CD4-positive, alpha-beta T cell treated with Interleukin-10 for 1 hour (primary cell): ENCODE results near the gene DNAAF3.

Experiments used
- DNase-seq: peaks from one replicate; pipeline ENCODE4 v3.0.0-alpha.2; 2020

DNAAF3 gene

DNA sequence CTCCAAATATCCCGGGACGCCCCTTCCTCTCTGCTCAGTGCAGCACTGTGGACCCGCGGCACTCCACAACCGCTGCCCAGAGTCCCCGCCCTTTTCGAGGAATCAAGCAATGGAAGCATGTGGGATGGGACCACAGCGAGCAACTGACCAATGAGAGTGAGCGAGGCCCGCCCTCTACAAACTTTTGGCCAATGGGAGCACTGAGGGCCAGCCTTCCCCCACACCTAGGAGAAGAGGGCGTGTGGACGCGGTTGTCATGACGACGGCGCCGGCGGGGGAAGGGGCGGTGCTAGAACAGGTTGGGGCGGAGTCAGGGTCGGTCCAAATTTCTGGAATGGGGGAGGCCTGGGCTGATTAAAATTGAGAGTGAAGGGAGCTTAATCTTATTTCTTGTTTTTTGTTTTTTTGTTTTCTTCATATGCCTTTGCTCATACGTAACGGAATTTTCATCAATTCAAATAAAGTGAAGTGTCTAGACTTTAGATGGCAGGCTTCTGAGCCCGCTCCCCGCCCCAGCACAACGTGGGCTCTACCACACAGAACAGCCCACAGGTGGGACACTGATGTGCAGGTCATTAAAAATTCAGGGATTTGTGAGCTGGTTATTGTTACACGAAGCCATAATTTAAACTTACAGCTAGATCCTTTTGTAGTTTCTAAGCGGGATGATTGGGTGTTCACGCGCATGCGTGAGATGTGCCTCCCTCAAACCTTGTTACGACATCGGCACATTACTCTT, at the start of gene DNAAF3:
Gene DNAAF3 (minus strand): TSS at position 84 of the 739 bp plus-strand sequence. CDS start 200 bp downstream, outside the sequence.
- peak; percentile 81 for DNase-seq

GRCh38 chr19:55213547-55213946, 47.1 kb upstream of the DNAAF3 start:
- no peak for DNase-seq

DNA sequence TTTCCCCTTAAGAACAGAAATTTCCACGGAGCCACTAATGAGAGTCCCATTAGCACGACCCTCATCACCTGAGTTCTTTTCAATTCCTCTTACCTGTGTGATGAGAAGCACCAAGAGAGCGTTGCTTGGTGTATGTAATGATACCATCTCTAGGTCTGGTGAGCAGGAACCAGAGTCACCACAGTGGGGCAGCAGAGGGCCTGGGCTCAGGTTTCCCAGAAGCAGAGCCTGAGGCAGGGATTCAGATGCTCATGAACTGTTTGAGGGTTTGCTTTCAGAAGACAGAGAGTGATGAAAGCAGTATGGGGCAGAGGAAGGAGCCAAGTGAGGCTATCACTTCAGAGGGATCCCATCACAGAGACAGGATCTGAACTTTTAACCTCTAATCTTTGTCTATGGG, 46.0 kb upstream of the DNAAF3 start:
- peak; percentile 44 for DNase-seq

DNA sequence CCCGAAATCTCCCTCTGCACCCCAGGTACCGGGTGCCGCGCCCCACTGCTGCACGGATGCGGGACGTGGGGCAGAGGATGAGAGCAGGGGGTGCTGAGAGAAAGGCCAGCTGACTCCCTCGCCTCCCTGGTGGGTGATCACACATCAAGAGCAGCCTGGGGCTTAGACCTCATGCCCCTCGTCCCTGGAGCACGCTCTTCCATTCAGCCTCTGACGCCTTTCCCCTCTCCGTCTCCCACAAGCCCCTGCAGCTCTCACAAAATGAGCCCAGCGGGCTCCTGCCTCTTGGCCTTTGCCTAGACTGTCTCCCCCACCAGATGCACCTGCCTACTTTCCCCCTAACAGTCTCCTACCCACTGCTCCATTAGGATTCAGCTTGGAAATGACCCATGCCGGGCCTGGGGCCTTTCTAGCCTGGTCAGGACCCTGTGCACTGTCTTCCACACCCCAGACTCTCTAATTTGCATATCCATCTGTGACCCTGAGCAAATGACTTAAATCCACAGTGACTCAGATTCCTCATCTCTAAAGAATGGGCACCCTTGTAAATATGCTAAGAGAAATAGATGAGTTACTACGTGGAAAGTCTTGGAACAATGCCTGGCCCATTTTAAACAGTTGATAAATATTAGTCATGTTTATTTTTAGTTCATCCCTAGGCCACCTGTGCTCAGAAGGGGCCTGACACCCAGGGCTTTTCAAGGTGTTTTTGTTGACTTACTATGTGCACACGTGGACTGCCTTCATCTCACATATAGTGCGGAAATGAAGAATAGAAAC, 43.5 kb upstream of the DNAAF3 start:
- no peak for DNase-seq

DNA sequence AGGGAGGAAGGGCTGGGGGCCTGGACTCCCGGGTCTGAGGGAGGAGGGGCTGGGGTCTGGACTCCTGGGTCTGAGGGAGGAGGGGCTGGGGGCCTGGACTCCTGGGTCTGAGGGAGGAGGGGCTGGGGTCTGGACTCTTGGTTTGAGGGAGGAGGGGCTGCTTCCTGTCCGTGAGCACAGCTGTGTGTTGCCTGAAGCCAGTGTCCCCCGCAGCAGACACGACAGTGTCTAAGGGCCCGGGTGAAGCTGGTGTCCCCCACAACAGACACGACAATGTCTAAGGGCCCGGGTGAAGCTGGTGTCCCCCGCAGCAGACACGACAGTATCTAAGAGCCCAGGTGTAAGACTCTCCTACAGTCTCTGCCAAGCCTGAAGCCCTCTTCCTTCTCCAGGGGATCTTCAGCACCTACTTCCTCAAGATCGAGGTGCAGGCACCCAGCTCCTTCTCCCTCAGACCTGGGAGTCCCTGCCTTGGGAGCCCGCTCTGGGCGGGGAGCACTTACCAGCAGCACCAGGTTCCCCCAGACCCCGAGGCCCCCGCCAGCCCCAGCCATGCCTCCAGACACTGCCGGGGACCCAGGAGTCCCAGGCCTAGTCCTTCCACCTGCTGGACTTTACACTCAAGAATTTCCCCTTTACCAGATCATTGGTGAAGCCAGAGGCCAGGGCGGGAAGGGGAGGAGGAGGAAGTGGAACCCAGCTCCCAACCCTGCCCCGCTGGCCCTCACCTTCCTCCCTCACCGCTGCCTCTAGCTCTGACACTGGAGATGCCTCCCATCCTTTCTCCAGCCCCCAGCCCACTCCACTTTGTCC, 42.7 kb upstream of the DNAAF3 start, which contains the start of gene PTPRH:
Gene PTPRH (minus strand): TSS at position 622 of the 813 bp plus-strand sequence. CDS start 68 bp downstream, at position 554.
- DNase-seq = no peak

DNA sequence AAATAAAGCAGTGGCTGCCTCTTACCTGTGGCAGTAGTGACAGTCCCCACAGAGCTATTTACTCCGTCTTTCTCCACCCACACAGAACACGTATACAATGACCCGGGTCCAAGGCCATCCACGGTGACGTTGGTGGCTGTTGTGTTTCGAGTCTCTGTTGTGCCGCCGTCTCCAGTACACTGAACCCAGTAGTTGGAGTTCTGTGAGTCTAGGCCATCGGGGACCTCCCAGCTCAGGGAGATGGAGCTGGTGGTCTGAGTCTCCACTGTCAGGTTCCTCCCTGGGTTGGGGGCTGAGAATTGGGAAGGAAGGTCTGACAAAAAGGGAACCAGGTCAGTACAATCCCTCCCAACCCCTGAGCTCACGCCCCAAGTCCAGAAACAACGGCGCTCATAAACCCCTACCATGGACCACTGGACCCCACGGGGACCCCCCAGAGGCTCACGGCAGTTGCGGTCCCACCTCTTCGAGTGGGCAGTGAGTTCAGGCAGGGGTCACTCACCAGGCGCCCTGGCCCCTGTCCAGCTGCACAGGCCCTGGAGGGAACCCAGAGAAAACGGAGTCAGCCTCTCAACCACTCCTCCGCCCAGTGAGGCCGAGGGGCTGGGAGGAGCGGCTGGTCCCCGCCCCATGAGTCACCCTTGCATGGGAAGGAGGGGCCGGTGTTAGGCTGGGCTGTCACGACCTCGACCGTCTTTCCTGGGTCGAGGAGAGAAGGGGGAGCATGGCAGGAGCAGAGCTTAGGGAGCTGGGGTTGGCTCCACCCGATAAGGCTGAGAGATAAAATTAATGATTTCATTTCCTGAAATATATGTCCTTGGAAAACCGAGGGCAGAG, 40.5 kb upstream of the DNAAF3 start:
- no peak for DNase-seq

DNA sequence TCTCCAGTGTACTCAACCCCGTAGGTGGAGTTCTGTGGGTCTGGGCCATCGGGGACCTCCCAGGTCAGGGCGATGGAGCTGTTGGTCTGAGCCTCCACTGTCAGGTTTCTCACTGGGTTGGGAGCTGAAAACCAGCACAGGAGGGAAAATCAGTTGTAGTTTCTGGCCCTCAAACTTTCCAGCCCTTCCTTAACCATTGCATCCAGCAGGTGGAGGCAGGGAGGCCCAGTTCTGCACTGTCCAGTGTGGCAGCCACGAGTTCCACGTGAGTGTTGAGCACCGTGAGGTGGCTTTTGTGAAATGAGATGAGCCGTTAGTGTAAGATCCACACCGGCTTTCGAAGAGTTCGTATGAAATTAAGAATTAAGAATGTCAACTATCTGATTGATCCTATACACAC, 35.8 kb upstream of the DNAAF3 start:
- DNase-seq = peak; percentile 25

DNA sequence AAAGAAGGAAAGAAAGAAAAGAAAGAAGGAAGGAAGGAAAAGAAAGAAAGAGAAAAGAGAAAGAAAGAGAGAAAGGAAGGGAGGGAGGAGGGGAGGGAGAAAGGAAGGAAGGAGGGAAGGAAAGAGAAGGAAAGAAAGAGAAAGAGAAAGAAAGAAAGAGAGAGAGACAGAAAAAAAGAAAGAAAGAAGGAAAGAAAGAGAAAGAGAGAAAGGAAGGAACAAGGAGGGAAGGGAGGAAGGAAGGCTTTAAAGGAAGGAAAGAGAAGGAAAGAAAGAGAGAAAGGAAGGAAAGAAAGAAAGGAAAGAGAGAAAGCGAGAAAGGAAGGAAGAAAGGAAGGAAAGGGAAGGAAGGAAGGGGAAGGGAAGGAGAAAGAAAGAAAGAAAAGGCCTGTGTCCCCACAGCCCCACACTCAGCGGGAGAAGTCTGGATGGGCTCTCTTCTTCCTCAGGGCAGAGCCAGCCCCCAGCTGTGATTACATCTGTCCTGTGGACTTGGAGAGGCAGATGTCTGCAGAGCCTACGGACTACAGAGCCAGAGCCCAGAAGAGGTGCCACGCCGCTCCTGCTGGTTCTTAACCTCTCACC, 33.3 kb upstream of the DNAAF3 start:
- no peak for DNase-seq

DNA sequence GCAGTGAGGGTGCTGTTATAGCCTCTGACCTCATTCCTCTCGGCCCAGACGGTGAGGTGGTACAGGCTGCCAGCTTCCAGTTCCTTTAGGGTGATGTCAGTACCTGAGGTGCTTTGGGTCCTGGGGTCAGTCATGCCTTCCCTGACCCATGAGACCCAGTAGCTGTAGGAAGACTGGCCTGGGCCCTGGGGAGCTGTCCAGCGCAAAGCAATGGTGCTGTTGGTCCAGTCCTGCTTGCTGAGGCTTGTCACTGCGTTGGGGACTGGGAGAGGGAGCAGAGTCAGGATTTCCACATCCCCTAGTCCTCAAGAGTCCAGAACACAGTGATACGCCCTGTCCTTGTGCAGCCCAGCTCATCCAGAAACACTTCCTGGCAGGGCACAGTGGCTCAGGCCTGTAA, 32.2 kb upstream of the DNAAF3 start:
- no peak for DNase-seq

GRCh38 chr19:55197528-55197927, 31.1 kb upstream of the DNAAF3 start:
- DNase-seq = no peak

DNA sequence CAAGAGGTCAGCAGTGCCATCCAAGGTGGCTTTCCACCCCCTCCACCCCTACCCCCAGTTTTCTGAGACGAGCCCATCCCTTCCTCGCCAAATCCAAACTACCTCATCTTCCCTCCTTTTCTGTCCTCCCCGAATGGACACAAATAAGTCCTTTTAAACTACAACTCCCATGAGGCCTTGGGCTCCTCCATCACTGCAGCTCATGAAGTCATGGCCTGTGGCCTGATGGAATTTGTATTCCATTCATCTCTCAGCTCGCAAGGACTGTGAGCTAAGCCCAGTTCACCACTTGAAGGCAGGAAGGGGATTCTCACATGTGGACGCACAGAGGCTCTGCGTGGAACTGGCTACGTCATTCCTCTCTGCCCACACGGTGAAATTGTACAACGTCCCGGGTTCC, 30.4 kb upstream of the DNAAF3 start:
- no peak for DNase-seq

GRCh38 chr19:55193481-55193880, 27.1 kb upstream of the DNAAF3 start:
- no peak for DNase-seq

GRCh38 chr19:55189403-55189835, 23.0 kb upstream of the DNAAF3 start:
- no peak for DNase-seq

DNA sequence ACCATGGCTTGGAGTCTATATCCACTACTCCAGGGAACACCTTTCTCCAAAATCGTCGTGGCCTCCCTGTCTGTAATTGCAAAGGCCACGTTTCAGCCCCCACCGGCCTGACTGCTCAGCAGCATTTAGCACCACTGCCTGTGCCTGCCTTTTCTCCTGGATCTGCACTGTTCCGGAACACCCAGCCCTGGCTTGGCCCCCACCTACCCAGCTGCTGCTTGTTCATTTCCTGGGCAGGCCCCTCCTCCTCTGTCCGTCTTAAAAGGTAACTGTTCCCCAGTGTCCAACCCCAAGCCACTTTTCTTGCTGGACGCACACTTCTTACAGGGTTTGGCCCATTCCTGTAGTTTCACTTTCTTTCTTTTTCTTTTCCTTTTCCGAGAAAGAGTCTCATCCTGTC, 22.2 kb upstream of the DNAAF3 start:
- DNase-seq = no peak

GRCh38 chr19:55186080-55186479, 19.7 kb upstream of the DNAAF3 start:
- DNase-seq = no peak

DNA sequence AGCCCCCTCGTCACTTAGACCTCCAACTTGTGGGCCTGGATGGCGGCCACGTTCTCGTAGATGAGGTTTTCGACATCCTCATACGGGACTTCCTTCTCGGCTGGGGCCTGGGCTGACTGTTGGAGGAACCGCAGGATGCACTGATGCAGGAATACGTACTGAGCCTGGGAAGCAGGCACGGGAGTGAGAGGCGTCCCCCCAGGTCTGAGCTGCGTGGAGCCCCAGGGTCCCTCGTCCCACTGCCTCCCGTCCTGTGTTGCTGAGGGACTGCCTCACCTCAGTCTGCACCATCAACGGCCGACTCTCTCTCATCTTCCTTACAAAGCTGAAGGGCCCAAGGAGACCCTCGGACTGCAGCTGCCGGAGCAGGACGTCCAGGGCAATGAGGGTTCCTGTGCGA, 15.3 kb upstream of the DNAAF3 start:
- no peak for DNase-seq

DNA sequence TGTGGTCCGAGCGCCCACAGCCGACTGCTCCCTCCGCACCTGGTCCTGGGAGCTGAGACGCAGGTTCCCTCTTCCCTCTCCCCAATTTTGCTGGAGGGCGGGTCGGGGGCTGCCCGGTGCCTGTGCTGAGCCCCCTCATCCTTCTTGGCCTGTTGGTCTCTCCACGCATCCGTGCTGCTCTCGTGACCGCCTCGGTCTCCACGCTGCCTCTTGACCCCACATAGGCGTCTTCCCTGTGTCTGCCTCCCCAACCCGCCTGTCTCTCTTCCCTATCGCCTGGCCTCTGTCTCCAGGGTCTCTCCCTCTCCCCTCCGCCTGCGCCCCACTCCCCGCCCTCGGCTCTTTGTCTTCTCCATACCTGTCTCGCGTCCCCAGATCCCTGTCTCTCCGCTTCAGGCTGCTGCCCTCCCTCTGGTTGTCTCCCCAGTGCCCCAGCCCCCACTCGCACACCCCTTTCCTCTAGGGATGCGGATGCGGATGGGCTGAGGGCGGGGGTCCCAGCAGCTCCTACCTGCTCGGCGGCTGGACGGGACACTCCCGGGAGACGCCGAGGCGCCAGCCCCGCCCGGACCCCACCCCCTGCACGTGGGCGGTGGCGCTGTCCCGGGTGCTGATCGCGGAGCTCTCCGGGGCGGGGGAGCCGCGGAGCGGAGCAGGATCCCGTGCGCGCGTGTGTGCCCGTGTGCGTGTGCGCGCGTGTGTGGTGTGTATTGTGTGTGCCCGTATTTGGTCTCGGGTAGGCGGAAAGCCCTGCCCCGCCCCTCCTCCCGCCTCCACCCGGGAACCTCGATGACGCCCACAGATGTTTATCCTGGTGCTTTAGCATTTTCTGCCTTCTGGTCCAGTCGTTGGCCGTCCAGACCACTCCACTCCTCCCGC, 13.4 kb upstream of the DNAAF3 start, which contains the start of gene SYT5:
Gene SYT5 (minus strand): TSS at position 684 of the 879 bp plus-strand sequence. CDS start 1,248 bp downstream, outside the sequence.
- peak; percentile 68 for DNase-seq

DNA sequence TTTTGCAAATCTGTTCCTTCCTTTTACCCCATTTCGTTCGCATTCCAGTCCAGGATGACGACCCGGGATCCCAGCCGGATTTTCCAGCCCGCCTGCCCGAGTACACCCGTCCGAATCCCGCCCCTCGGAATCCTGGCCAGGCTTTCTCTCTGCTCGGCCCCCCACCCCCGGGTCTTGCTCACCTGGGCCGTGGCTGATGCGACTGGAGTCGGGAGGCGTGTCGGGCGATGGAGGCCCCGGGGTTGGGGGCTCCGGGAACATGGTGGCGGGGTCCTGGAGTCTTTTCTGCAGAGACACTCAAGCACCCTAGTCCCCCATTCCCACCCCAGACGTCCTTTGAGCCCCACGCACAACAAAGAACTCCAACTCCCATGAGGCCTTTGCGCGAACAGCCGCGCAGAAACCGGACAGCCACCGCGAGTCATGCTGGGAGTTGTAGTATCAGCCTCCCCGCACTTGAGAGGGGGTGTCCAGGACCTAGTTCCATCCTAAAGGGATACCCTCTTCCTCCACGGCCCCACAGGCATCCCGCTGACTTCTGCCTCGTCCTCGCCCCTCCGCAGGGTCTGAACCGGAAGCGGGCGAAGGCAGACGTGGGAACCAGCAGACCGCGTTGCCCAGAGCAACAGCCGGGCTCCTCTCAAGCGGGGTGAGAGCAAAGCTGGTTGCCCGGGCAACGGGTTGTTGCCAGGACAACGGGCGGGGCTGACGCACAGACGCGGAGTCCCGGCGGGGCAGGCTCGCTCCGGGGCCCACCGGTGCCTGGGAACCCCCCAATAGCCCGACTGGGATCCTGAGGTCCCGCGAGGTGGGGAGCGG, 12.6 kb upstream of the DNAAF3 start:
- DNase-seq = peak; percentile 94

DNA sequence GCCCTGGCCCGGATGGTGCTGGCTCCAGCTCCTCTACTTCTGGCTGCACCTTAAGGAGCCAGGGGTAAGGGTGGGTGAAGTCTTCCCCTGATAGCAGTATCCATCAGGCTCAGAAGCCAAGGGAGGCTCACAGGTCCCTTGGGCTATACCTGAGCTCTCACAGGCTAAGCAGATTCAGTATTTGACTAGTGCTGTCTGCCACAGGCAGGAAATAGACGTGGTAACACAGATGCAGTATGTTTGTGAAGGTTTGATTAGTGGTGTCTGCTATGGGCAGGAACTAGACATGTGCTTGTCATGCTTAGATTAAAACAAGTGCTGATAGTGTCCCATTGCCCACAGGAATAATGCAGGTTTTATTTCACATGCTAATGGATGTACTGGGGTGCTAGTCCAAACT, 9.7 kb upstream of the DNAAF3 start:
- DNase-seq = no peak
